ENCODE data around the gene ADAMTS15.

The ADAMTS15 gene

GRCh38 chr11:130499828-130500227 lies 51.4 kb downstream of the ADAMTS15 start:
- Mint-ChIP-seq H3K27ac (no peak overlapping the region), H3K4me1 (ENCODE audit: low read depth) (no peaks in the 10 kb centered on the region), H3K4me3 (no peak overlapping the region), H3K9me3 (peaks cover 11% of the 10 kb centered on the region), H3K36me3 (ENCODE audit: low read depth) (no peaks in the 10 kb centered on the region), H3K27me3 (no peaks in the 10 kb centered on the region)
- intact Hi-C loops (cut with micrococcal nuclease) = no loop called here

DNA sequence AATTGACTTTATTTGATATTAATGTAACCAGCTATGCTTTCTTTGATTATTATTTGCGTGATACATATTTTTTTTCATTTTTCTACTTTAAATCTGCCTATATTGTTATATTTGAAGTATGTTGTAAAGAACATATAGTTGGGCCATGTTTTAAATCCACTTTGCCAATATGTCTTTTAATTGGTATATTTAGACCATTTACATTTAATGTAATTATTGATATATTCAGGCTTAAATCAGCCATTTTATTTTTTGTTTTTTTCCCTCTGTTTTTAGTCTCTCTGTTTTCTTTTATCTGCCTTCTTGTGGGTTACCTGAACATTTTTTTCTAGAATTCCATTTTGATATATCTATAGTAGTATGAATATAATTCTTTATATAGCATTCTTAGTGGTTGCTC lies 55.9 kb downstream of the ADAMTS15 start:
- intact Hi-C loops (cut with micrococcal nuclease) = no loop called here
- Mint-ChIP-seq H3K4me3 (no peak overlapping the region), H3K4me1 (ENCODE audit: low read depth) (no peaks in the 10 kb centered on the region), H3K27me3 (no peaks in the 10 kb centered on the region), H3K36me3 (ENCODE audit: low read depth) (no peaks in the 10 kb centered on the region), H3K27ac (no peak overlapping the region), H3K9me3 (peaks cover 48% of the 10 kb centered on the region)

DNA sequence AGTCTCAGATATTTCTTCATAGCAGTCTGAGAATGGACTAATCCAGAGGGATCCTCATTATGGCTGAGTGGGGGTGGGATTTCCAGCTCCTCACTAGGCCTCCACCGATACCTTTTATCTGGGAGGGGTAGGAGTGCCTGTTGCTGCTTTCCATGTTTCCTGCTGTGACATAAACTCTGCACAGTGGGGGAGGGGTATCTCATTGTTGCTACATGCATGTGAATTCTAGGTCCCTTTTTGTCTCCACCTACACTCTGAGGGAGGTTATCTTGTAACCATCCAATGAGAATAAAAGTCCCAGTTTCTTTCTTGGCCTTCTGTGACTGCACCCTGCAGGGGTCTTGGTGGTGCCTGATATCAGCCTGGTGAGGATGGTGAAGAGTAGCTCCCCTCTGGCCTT lies 60.5 kb downstream of the ADAMTS15 start:
- no peaks in the 10 kb centered on the region for H3K4me1 Mint-ChIP-seq (ENCODE audit: low read depth)
- H3K36me3 Mint-ChIP-seq (ENCODE audit: low read depth) = no peaks in the 10 kb centered on the region
- H3K27ac Mint-ChIP-seq = no peak overlapping the region
- peaks cover 37% of the 10 kb centered on the region for H3K9me3 Mint-ChIP-seq
- intact Hi-C loops (cut with micrococcal nuclease) = no loop called here
- no peaks in the 10 kb centered on the region for H3K27me3 Mint-ChIP-seq
- no peak overlapping the region for H3K4me3 Mint-ChIP-seq

GRCh38 chr11:130509942-130510341 lies 61.5 kb downstream of the ADAMTS15 start:
- no peaks in the 10 kb centered on the region for H3K4me1 Mint-ChIP-seq (ENCODE audit: low read depth)
- no peaks in the 10 kb centered on the region for H3K27me3 Mint-ChIP-seq
- H3K4me3 Mint-ChIP-seq = no peak overlapping the region

GRCh38 chr11:130510407-130511006 lies 62.1 kb downstream of the ADAMTS15 start:
- Mint-ChIP-seq H3K36me3 (ENCODE audit: low read depth) (no peaks in the 10 kb centered on the region), H3K4me3 (no peak overlapping the region), H3K9me3 (peaks cover 32% of the 10 kb centered on the region), H3K27me3 (no peaks in the 10 kb centered on the region), H3K4me1 (ENCODE audit: low read depth) (no peaks in the 10 kb centered on the region), H3K27ac (no peak overlapping the region)
- intact Hi-C loops (cut with micrococcal nuclease) = no loop called here

More at GRCh38 chr11:130509942-130510341, 61.5 kb downstream of the ADAMTS15 start:
- peaks cover 37% of the 10 kb centered on the region for H3K9me3 Mint-ChIP-seq
- no peaks in the 10 kb centered on the region for H3K36me3 Mint-ChIP-seq (ENCODE audit: low read depth)
- no peak overlapping the region for H3K27ac Mint-ChIP-seq
- intact Hi-C loops (cut with micrococcal nuclease) = no loop called here

- Mint-ChIP-seq H3K4me3 (no peak overlapping the region), H3K36me3 (ENCODE audit: low read depth) (no peaks in the 10 kb centered on the region), H3K4me1 (ENCODE audit: low read depth) (no peaks in the 10 kb centered on the region), H3K27ac (no peak overlapping the region), H3K9me3 (peaks cover 19% of the 10 kb centered on the region), H3K27me3 (no peaks in the 10 kb centered on the region)
- intact Hi-C loops (cut with micrococcal nuclease) = no loop called here
Measured at GRCh38 chr11:130511765-130512164, 63.3 kb downstream of the ADAMTS15 start.

DNA sequence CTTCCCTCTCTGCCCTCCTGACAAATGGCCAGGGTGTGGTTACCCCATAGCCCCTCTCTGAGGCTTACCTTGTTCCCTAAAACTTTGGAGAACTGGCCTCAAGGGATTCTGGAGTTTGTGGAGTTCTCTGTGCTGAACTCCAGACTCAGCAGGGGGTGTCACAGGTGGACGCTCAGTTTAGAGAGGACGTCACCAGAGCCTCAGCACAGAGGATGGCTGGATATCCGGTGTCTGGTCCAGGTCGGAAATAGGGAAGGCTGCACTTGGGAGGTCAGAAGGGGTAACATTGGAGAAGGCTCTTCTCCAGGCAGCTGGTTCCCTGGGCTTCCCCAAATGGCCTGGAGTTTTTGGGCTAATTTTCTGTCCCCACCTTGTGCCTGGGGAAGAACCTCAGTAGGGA lies 64.2 kb downstream of the ADAMTS15 start:
- Mint-ChIP-seq H3K4me1 (ENCODE audit: low read depth) (no peaks in the 10 kb centered on the region), H3K9me3 (peaks cover 11% of the 10 kb centered on the region), H3K4me3 (no peak overlapping the region), H3K36me3 (ENCODE audit: low read depth) (no peaks in the 10 kb centered on the region), H3K27ac (no peak overlapping the region), H3K27me3 (no peaks in the 10 kb centered on the region)
- intact Hi-C loops (cut with micrococcal nuclease) = no loop called here

DNA sequence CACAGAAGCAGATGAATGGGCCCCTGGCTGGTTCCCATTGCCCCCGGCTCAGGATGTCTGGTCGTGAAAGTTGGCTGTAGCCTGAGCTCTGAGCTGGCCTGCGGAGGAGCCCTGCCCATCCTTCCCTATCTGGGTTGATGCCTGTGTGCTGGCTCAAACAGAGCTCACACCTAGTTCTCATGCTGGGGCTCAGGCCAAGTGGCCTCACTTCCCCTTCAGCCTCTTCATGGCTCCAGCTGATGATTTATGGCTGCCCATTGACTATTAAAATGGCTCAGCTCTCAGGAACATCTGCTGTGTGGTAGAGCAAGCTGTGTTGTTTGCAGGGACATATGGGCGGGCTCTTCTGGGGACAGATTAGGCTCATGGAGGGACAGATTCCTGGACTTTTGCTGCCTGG lies 64.7 kb downstream of the ADAMTS15 start:
- no peaks in the 10 kb centered on the region for H3K4me1 Mint-ChIP-seq (ENCODE audit: low read depth)
- intact Hi-C loops (cut with micrococcal nuclease) = no loop called here
- no peaks in the 10 kb centered on the region for H3K27me3 Mint-ChIP-seq
- H3K27ac Mint-ChIP-seq = no peak overlapping the region
- no peak overlapping the region for H3K4me3 Mint-ChIP-seq
- no peaks in the 10 kb centered on the region for H3K36me3 Mint-ChIP-seq (ENCODE audit: low read depth)
- H3K9me3 Mint-ChIP-seq = peaks cover 6% of the 10 kb centered on the region

- Mint-ChIP-seq H3K4me1 (ENCODE audit: low read depth) (no peaks in the 10 kb centered on the region), H3K4me3 (no peak overlapping the region), H3K36me3 (ENCODE audit: low read depth) (no peaks in the 10 kb centered on the region), H3K27ac (no peak overlapping the region), H3K9me3 (no peaks in the 10 kb centered on the region), H3K27me3 (no peaks in the 10 kb centered on the region)
- intact Hi-C loops (cut with micrococcal nuclease) = no loop called here
Measured at GRCh38 chr11:130514316-130514715, 65.9 kb downstream of the ADAMTS15 start.

- intact Hi-C loops (cut with micrococcal nuclease) = no loop called here
- H3K4me1 Mint-ChIP-seq (ENCODE audit: low read depth) = no peaks in the 10 kb centered on the region
- no peaks in the 10 kb centered on the region for H3K27me3 Mint-ChIP-seq
- peaks cover 5% of the 10 kb centered on the region for H3K9me3 Mint-ChIP-seq
- no peaks in the 10 kb centered on the region for H3K36me3 Mint-ChIP-seq (ENCODE audit: low read depth)
- H3K27ac Mint-ChIP-seq = no peak overlapping the region
- no peak overlapping the region for H3K4me3 Mint-ChIP-seq
Measured at GRCh38 chr11:130514851-130515250, 66.4 kb downstream of the ADAMTS15 start.

DNA sequence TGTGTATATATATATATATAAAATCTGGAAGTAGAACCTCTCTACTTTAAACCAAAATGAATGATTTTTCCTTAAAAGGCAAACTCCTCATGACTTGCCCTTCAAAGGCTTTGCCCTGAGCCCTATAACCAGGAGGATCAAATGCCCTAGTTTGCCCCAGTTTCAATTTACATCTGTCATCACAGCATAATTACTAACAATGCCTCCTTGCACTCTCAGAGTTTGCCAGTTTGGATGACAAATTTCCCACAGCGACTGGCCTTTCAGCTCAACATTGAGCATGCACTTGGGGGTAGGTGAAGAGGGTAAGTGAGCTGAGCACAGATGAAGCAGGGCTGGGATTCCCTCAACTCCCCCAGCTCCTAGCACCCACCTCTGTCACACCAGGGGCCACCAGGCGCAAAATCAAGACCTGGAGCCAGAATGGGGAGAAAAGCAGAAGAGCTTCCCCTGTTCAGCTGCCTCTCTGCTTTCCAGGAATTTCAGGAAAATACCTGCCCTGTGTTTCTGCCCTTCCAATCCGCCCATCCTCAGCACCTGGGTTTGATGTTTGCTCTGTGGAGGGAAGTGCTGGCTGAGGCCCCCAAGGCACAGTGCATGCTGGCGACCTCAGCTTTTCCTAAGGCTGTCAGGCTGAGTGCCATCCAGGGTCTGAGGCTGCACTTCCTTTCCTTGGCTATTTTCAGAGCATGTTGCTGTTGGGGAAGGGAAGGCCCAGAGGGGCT lies 67.5 kb downstream of the ADAMTS15 start:
- peaks cover 16% of the 10 kb centered on the region for H3K9me3 Mint-ChIP-seq
- intact Hi-C loops (cut with micrococcal nuclease) = no loop called here

GRCh38 chr11:130516554-130517505 lies 68.4 kb downstream of the ADAMTS15 start:
- Mint-ChIP-seq H3K9me3 (peaks cover 22% of the 10 kb centered on the region), H3K4me1 (ENCODE audit: low read depth) (no peaks in the 10 kb centered on the region), H3K36me3 (ENCODE audit: low read depth) (no peaks in the 10 kb centered on the region), H3K27ac (no peak overlapping the region), H3K27me3 (no peaks in the 10 kb centered on the region), H3K4me3 (no peak overlapping the region)
- intact Hi-C loops (cut with micrococcal nuclease) = no loop called here

More for the DNA sequence above, 67.5 kb downstream of the ADAMTS15 start:
- H3K27me3 Mint-ChIP-seq = no peaks in the 10 kb centered on the region
- no peaks in the 10 kb centered on the region for H3K4me1 Mint-ChIP-seq (ENCODE audit: low read depth)
- H3K4me3 Mint-ChIP-seq = no peak overlapping the region
- H3K27ac Mint-ChIP-seq = no peak overlapping the region
- H3K36me3 Mint-ChIP-seq (ENCODE audit: low read depth) = no peaks in the 10 kb centered on the region

GRCh38 chr11:130518164-130518680 lies 69.8 kb downstream of the ADAMTS15 start:
- no peak overlapping the region for H3K27ac Mint-ChIP-seq
- H3K4me3 Mint-ChIP-seq = no peak overlapping the region
- H3K27me3 Mint-ChIP-seq = no peaks in the 10 kb centered on the region

More at GRCh38 chr11:130518164-130518680, 69.8 kb downstream of the ADAMTS15 start:
- Mint-ChIP-seq H3K4me1 (ENCODE audit: low read depth) (no peaks in the 10 kb centered on the region), H3K36me3 (ENCODE audit: low read depth) (no peaks in the 10 kb centered on the region), H3K9me3 (peaks cover 22% of the 10 kb centered on the region)
- intact Hi-C loops (cut with micrococcal nuclease) = no loop called here

All from dendritic cell treated with granulocyte-macrophage colony-stimulating factor and Interleukin-4, amounts not matched to agents 40 ng/mL and 50 ng/mL, for 4 days (primary cell).